Lower lobe of right lung (tissue), 2 donors: ENCODE measurements around the gene TTC32. TPM values are rescaled to one million over a fixed set of nuclear protein-coding genes. Genes with fewer than 3 reads are reported as not detected.

Source experiments
- ATAC-seq, 2 donors: fragments of 200-7000 bp; cut with Tn5 transposase; one replicate each; pipeline ENCODE4 v1.9.1; 2020 to 2022; ENCODE audit warnings: mild to moderate bottlenecking in 2 of 2, moderate library complexity in 2 of 2
- DNase-seq: peaks from one replicate; pipeline ENCODE4 v3.0.0-alpha.2; 2020
- H3K27ac ChIP-seq: fragments of 200-600 bp; one replicate; pipeline ENCODE4 v1.8.0; 2022
- H3K27me3 ChIP-seq: fragments of 200-600 bp; one replicate; pipeline ENCODE4 v1.8.0; 2022; ENCODE audit warnings: low read depth
- H3K36me3 ChIP-seq: fragments of 200-600 bp; one replicate; pipeline ENCODE4 v1.8.0; 2022; ENCODE audit warnings: mild to moderate bottlenecking
- H3K4me1 ChIP-seq: fragments of 200-600 bp; one replicate; pipeline ENCODE4 v1.8.0; 2022
- H3K4me3 ChIP-seq: fragments of 200-600 bp; one replicate; pipeline ENCODE4 v1.8.0; 2022; ENCODE audit warnings: mild to moderate bottlenecking
- H3K9me3 ChIP-seq: fragments of 200-600 bp; one replicate; pipeline ENCODE4 v1.8.0; 2022
- intact Hi-C: fragments of 100-400 bp; cut with DNase I; formaldehyde crosslinking; loops from one replicate; pipeline ENCODE4 v1.11.0; 2022
- total RNA-seq: library from RNA; stranded (reverse); fragmentation: NEBNext Ultra II Directional; extraction: Animal tissue kit (Norgen Biotek cat#: 25700); gene quantifications from one replicate; pipeline ENCODE4 v1.2.1, GENCODE V29; 2021
- TF ChIP-seq, protein P1 (sequence below): fragments of 200-600 bp; IDR thresholded peaks from one replicate; pipeline ENCODE4 v1.8.0; 2022; ENCODE audit warnings: antibody characterized with exemption, mild to moderate bottlenecking
- donor health status: DM: no; HTN: yes; CAD: no; lungs with severe emphysema.

TTC32 gene
- total RNA-seq, 1 donor from 2014 or later, result 10.3 TPM

DNA sequence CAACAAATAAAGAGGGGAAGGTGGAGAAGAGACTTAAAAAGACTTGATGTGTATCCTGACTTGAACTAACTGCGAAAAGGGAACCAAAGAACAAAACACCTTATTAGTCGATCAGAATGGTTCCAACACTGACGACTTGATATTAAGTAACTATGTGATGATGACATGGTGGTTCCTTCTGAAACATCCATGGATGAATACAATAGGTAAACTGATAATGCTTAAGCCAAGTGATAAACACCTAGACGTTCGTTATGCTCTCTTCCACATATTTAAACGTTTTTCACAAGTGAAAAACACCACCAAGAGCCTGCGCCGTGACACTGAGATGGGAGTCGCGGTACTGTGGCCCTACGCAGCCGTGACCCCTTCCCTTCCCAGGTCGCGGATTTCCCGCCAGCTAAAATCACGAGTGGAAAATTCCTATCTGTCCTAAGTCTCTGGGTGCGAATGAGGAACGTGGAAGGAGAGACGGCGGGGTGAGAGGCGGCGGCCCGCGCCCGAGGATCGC is 797 bp downstream of the TTC32 start:
- Histone ChIP-seq H3K4me3 (peak overlapping the region; percentile 69), H3K36me3 (no peaks in the 10 kb centered on the region), H3K4me1 (peaks cover 51% of the 10 kb centered on the region), H3K27ac (peak overlapping the region; percentile 95), H3K9me3 (no peaks in the 10 kb centered on the region), H3K27me3 (no peaks in the 10 kb centered on the region)
- DNase-seq, result no peak
- ATAC-seq, result peak; percentile 1 to 61
- intact Hi-C loops, result no loop called here
- TF ChIP-seq, protein P1, sequence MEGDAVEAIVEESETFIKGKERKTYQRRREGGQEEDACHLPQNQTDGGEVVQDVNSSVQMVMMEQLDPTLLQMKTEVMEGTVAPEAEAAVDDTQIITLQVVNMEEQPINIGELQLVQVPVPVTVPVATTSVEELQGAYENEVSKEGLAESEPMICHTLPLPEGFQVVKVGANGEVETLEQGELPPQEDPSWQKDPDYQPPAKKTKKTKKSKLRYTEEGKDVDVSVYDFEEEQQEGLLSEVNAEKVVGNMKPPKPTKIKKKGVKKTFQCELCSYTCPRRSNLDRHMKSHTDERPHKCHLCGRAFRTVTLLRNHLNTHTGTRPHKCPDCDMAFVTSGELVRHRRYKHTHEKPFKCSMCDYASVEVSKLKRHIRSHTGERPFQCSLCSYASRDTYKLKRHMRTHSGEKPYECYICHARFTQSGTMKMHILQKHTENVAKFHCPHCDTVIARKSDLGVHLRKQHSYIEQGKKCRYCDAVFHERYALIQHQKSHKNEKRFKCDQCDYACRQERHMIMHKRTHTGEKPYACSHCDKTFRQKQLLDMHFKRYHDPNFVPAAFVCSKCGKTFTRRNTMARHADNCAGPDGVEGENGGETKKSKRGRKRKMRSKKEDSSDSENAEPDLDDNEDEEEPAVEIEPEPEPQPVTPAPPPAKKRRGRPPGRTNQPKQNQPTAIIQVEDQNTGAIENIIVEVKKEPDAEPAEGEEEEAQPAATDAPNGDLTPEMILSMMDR, result no peak

DNA sequence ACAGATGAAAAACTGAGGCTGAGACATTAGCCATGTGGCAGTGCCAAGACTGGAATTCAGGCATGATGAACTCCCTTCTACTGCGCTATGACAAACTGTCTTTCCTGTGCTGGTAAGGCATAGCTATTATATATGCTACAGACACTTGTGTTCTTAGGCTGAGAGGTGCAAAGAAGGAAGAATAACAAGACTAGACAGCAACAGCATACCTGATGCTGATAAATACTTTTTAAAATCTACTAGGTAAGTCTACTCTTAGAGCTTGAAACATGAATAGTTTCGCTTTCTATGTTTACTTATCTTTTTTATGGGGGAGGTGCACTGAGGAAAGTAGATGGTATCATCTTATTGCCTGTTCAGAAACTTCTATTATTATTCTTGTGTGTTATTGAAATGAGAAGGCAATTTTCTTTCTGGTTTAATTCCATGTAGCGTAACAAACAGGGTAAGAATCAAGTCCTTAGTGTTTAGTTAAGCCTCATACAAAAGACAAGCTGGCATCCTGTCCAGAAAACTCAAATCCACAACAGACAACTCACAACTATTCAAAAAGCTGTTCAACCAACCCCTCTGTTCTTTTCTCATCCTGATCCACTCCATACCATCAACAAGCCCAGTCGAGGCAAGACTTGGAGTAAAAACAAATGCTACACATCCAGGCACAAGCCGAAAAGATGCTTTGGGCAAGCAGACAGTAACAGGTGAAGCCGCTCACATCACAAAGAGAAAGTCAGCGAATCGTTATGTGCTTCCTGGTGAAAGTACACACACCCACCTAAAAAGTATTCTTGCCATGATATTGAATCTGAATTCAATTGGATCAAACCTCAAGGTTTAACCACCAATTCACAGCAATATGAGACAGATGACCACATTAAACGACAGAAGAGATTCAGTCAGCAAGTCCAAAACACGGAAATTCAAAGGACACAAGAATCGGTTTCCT is 1.5 kb downstream of the TTC32 start:
- ATAC-seq (no peak), DNase-seq (no peak)
- Histone ChIP-seq H3K4me1 (peaks cover 59% of the 10 kb centered on the region), H3K9me3 (no peaks in the 10 kb centered on the region), H3K4me3 (peak overlapping the region; percentile 69), H3K36me3 (no peaks in the 10 kb centered on the region), H3K27ac (peak overlapping the region; percentile 95), H3K27me3 (no peaks in the 10 kb centered on the region)
- intact Hi-C loops, result no loop called here
- TF ChIP-seq, protein P1, result no peak

GRCh38 chr2:19898592-19899329 is 3.0 kb downstream of the TTC32 start:
- no peak for DNase-seq
- H3K4me3 ChIP-seq, result no peak overlapping the region

GRCh38 chr2:19897623-19898245 is 4.0 kb downstream of the TTC32 start:
- Histone ChIP-seq H3K4me3 (no peak overlapping the region), H3K4me1 (peaks cover 61% of the 10 kb centered on the region), H3K27ac (no peak overlapping the region), H3K9me3 (no peaks in the 10 kb centered on the region), H3K27me3 (no peaks in the 10 kb centered on the region), H3K36me3 (no peaks in the 10 kb centered on the region)
- intact Hi-C loops, result no loop called here
- TF ChIP-seq, protein P1, result no peak
- DNase-seq (no peak), ATAC-seq (no peak)

More at GRCh38 chr2:19898592-19899329, 3.0 kb downstream of the TTC32 start:
- intact Hi-C loops, result no loop called here
- no peak for ATAC-seq
- Histone ChIP-seq H3K4me1 (peaks cover 62% of the 10 kb centered on the region), H3K27ac (no peak overlapping the region), H3K27me3 (no peaks in the 10 kb centered on the region), H3K36me3 (no peaks in the 10 kb centered on the region), H3K9me3 (no peaks in the 10 kb centered on the region)
- TF ChIP-seq, protein P1, result no peak

- Histone ChIP-seq H3K9me3 (no peaks in the 10 kb centered on the region), H3K27ac (no peak overlapping the region), H3K4me3 (no peak overlapping the region), H3K27me3 (no peaks in the 10 kb centered on the region), H3K36me3 (no peaks in the 10 kb centered on the region), H3K4me1 (peaks cover 55% of the 10 kb centered on the region)
- ATAC-seq (no peak), DNase-seq (no peak)
- TF ChIP-seq, protein P1, result no peak
- intact Hi-C loops, result no loop called here
These were observed 6.2 kb downstream of the TTC32 start for GRCh38 chr2:19895535-19895934.
